ENCODE results near the gene PTPN12.

The PTPN12 gene

DNA sequence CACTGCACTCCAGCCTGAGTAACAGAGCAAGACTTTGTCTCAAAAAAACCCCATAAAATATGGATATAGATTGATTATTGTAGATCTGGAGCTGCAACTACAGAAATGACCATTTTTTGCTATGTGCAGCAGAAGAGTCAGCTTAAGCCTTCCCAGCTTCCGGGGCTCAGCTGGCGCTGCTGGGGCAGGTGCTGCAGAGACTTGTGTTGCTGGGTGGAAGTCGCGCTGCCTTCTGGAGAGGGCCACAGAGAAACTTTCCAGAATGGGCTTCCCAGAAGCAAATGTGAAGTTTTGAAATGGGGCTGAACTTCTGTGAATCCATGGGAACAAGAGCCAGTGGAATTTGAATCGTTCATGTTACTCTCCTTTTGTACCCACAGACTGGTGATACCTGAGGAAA lies 121.8 kb downstream of the PTPN12 start:
- Histone ChIP-seq H3K36me3 (ENCODE audit: control insufficient read depth, insufficient read depth, low read length) (no peaks in the 10 kb centered on the region), H3K4me1 (ENCODE audit: control insufficient read depth, insufficient read depth, low read length) (no peaks in the 10 kb centered on the region), H3K9ac (ENCODE audit: low read length) (no peak overlapping the region), H3K27me3 (ENCODE audit: control insufficient read depth, insufficient read depth, low read length) (no peaks in the 10 kb centered on the region), H3K4me3 (ENCODE audit: low read length) (no peak overlapping the region), H3K27ac (ENCODE audit: low read depth, low read length) (no peak overlapping the region)

DNA sequence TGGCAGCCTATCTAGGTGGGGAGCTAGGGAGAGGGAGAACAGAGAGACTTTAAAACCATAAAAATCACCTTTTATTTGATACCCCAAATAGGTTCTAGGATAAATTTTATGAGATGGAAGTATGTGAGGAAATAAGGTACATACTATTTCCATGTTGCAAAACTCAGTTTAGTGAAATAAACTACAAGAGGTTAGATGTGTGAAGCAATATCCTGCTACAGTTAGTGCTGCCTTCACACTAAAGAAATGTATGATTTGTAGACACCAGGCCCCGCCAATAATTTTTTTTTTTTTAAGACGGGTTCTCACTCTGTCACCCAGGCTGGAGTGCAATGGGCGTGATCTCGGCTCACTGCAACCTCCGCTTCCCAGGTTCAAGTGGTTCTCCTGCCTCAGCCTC lies 124.7 kb downstream of the PTPN12 start:
- no peaks in the 10 kb centered on the region for H3K4me1 ChIP-seq (ENCODE audit: control insufficient read depth, insufficient read depth, low read length)
- H3K36me3 ChIP-seq (ENCODE audit: control insufficient read depth, insufficient read depth, low read length): no peaks in the 10 kb centered on the region
- no peak overlapping the region for H3K9ac ChIP-seq (ENCODE audit: low read length)
- no peak overlapping the region for H3K4me3 ChIP-seq (ENCODE audit: low read length)
- no peak overlapping the region for H3K27ac ChIP-seq (ENCODE audit: low read depth, low read length)
- H3K27me3 ChIP-seq (ENCODE audit: control insufficient read depth, insufficient read depth, low read length): no peaks in the 10 kb centered on the region

DNA sequence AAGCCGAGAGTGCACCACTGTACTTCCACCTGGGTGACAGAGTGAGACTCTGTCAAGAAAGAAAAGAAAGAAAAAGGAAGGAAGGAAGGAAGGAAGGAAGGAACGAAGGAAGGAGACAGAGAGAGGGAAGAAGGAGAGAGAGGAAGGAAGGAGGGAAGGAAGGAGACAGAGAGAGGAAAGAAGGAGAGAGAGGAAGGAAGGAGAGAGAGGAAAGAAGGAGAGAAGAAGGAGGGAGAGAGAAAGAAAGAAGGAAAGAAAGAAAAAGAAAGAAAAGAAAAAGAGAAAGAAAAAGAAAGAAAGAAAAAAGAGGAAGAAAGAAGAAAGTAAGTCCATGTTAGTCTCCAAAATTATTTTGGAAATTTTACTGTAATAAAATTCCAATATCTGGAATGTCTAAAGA lies 125.8 kb downstream of the PTPN12 start:
- H3K27ac ChIP-seq (ENCODE audit: low read depth, low read length): no peak overlapping the region

DNA sequence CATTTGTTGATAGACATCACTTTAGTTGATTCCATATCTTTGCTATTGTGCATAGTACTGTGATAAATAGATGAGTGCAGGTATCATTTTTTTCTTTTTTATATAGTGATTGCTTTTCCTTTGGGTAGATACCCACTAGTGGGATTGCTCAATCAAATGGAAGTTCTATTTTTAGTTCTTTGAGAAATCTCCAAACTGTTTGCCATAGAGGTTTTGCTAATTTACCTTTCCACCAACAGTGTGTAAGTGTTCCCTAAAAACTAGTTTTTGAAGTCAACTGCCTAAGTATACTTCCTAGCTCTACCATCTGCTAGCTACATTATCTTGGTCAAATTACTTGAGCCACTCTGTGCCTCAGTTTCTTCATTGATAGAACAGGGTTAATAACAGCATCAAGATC lies 127.6 kb downstream of the PTPN12 start:
- Histone ChIP-seq H3K4me1 (ENCODE audit: control insufficient read depth, insufficient read depth, low read length) (no peaks in the 10 kb centered on the region), H3K27me3 (ENCODE audit: control insufficient read depth, insufficient read depth, low read length) (no peaks in the 10 kb centered on the region), H3K9ac (ENCODE audit: low read length) (no peak overlapping the region), H3K4me3 (ENCODE audit: low read length) (no peak overlapping the region), H3K36me3 (ENCODE audit: control insufficient read depth, insufficient read depth, low read length) (no peaks in the 10 kb centered on the region), H3K27ac (ENCODE audit: low read depth, low read length) (no peak overlapping the region)

More for the DNA sequence above, 125.8 kb downstream of the PTPN12 start:
- Histone ChIP-seq H3K27me3 (ENCODE audit: control insufficient read depth, insufficient read depth, low read length) (no peaks in the 10 kb centered on the region), H3K4me1 (ENCODE audit: control insufficient read depth, insufficient read depth, low read length) (no peaks in the 10 kb centered on the region), H3K9ac (ENCODE audit: low read length) (no peak overlapping the region), H3K36me3 (ENCODE audit: control insufficient read depth, insufficient read depth, low read length) (no peaks in the 10 kb centered on the region), H3K4me3 (ENCODE audit: low read length) (no peak overlapping the region)

DNA sequence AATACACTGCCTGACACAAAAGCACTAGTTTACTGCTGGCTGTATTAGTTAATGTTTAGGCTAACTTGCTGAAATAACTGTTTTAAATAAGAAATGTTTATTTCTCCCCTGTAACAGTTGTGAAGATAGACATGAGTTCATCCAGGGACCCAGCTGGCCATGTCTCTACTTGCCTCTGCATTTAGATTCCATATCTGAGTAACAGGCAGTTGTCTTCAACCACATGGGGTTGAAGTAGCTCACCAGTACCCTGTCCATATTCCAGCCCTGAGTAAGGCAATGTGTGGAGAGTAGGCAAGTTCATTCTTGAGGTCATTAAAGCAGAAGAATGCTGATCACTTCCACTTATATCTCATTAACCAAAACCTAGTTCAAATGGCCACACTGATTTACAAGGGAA lies 128.1 kb downstream of the PTPN12 start:
- no peaks in the 10 kb centered on the region for H3K27me3 ChIP-seq (ENCODE audit: control insufficient read depth, insufficient read depth, low read length)
- no peaks in the 10 kb centered on the region for H3K36me3 ChIP-seq (ENCODE audit: control insufficient read depth, insufficient read depth, low read length)
- H3K4me1 ChIP-seq (ENCODE audit: control insufficient read depth, insufficient read depth, low read length): no peaks in the 10 kb centered on the region
- no peak overlapping the region for H3K27ac ChIP-seq (ENCODE audit: low read depth, low read length)
- no peak overlapping the region for H3K9ac ChIP-seq (ENCODE audit: low read length)
- no peak overlapping the region for H3K4me3 ChIP-seq (ENCODE audit: low read length)

DNA sequence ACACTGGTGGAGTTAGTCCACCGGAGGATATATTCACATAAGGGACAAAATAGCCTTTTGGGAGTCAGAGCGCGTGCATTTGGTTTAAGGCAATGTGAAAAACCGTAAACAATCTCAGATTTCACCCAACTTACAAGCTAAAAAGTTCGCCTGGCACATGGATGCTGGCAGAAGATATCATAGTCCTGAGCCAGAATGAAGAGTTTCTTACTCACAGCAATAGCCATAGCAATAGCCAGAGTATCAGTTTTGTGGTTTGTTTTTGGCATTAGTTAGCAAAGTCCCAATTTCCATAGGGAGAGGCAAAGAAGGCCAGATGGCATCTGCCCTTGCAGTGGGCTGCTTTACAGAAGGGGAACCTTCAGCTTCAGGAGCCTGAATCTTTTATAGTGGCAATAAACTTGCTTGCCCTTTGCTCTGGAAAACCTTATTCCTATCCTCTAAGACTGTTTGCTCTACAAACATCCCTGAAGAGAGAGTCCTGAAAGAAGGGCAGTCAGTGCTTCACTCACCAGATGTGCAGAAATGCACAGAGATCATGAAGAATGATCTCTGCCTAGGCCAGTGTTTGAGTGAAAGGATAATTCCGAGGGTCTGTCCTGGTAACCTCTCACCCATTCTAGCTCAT lies 130.5 kb downstream of the PTPN12 start:
- Histone ChIP-seq H3K27ac (ENCODE audit: low read depth, low read length) (no peak overlapping the region), H3K27me3 (ENCODE audit: control insufficient read depth, insufficient read depth, low read length) (no peaks in the 10 kb centered on the region), H3K4me3 (ENCODE audit: low read length) (no peak overlapping the region), H3K4me1 (ENCODE audit: control insufficient read depth, insufficient read depth, low read length) (no peaks in the 10 kb centered on the region), H3K36me3 (ENCODE audit: control insufficient read depth, insufficient read depth, low read length) (no peaks in the 10 kb centered on the region), H3K9ac (ENCODE audit: low read length) (no peak overlapping the region)

DNA sequence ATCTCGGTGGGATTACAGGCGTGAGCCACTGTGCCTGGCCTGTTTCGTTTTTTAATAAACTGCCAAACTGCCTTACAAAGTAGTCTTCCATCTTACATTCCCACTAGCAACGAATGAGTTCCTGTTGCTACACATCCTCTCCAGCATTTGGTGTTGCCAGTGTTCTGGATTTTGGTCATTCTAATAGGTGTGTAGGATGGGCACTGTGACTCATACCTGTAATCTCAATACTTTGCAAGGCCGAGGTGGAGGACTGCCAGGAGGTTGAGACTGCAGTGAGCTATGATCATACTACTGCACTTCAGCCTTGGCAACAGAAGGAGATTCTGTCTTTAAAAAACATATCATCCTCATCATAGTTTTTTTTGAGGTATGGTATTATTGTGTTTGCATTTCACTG lies 137.8 kb downstream of the PTPN12 start:
- Histone ChIP-seq H3K9ac (ENCODE audit: low read length) (no peak overlapping the region), H3K4me1 (ENCODE audit: control insufficient read depth, insufficient read depth, low read length) (no peaks in the 10 kb centered on the region), H3K27me3 (ENCODE audit: control insufficient read depth, insufficient read depth, low read length) (no peaks in the 10 kb centered on the region), H3K27ac (ENCODE audit: low read depth, low read length) (no peak overlapping the region), H3K36me3 (ENCODE audit: control insufficient read depth, insufficient read depth, low read length) (no peaks in the 10 kb centered on the region), H3K4me3 (ENCODE audit: low read length) (no peak overlapping the region)

DNA sequence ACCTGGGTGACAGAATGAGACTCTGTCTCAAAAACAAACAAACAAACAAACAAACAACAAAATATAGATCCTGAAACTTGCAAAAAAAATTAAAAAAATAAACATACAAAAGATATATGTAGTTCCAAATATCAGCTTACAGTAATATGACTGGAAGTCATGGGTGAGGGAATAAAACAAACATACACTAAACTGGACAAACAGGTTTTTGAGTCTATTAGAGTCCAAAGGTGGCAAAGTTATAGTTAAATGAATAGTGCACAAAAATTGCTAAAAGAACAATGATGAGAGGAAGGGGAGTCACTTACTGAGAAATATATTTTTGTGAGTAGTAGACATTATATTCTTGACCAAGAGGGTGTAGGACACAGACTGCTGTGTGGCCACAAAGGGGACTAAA lies 142.5 kb downstream of the PTPN12 start:
- Histone ChIP-seq H3K4me3 (ENCODE audit: low read length) (no peak overlapping the region), H3K9ac (ENCODE audit: low read length) (no peak overlapping the region), H3K4me1 (ENCODE audit: control insufficient read depth, insufficient read depth, low read length) (no peaks in the 10 kb centered on the region), H3K27ac (ENCODE audit: low read depth, low read length) (no peak overlapping the region), H3K27me3 (ENCODE audit: control insufficient read depth, insufficient read depth, low read length) (no peaks in the 10 kb centered on the region), H3K36me3 (ENCODE audit: control insufficient read depth, insufficient read depth, low read length) (peaks cover 4% of the 10 kb centered on the region)

DNA sequence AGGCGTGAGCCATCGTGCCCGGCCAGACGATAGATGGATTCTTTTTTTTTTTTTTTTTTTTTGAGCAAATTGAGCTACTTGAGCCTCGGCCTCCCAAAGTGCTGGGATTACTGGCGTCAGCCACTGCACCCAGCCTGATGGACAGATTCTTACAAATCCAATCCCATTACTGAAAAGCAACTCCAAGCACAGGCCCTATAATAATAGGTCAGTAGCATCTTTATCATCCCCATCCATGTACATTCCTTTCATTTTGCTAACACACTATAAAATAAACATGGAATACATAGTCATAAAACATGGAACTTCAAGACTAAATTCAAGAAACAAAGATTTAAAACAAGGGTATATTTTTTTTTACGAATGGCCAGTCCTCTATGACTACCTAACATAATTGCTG lies 143.2 kb downstream of the PTPN12 start:
- Histone ChIP-seq H3K4me1 (ENCODE audit: control insufficient read depth, insufficient read depth, low read length) (no peaks in the 10 kb centered on the region), H3K36me3 (ENCODE audit: control insufficient read depth, insufficient read depth, low read length) (peaks cover 4% of the 10 kb centered on the region), H3K4me3 (ENCODE audit: low read length) (no peak overlapping the region)

DNA sequence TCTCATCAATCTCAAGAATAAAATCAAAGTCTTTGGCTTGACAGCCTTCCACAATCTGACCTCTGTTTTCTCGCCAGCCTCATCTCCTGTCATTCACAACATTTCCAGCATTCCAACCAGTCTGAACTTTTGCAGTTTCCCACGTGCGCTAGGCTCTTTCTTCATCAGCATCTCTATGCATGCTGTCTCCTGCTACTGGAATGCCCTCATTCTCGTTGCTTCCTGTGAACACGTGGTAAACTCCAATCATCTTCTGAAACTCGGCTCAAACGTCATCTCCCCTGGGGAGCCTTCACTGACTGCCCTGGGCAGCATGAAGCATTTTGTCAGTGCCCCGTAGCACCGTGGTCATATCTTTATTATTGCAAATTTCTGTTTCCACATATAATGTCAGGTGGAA lies 146.9 kb downstream of the PTPN12 start:
- peaks cover 7% of the 10 kb centered on the region for H3K36me3 ChIP-seq (ENCODE audit: control insufficient read depth, insufficient read depth, low read length)
- no peak overlapping the region for H3K9ac ChIP-seq (ENCODE audit: low read length)
- no peaks in the 10 kb centered on the region for H3K4me1 ChIP-seq (ENCODE audit: control insufficient read depth, insufficient read depth, low read length)
- H3K27ac ChIP-seq (ENCODE audit: low read depth, low read length): no peak overlapping the region
- no peak overlapping the region for H3K4me3 ChIP-seq (ENCODE audit: low read length)
- no peaks in the 10 kb centered on the region for H3K27me3 ChIP-seq (ENCODE audit: control insufficient read depth, insufficient read depth, low read length)

More for the DNA sequence above, 143.2 kb downstream of the PTPN12 start:
- Histone ChIP-seq H3K27me3 (ENCODE audit: control insufficient read depth, insufficient read depth, low read length) (no peaks in the 10 kb centered on the region), H3K27ac (ENCODE audit: low read depth, low read length) (no peak overlapping the region), H3K9ac (ENCODE audit: low read length) (no peak overlapping the region)

DNA sequence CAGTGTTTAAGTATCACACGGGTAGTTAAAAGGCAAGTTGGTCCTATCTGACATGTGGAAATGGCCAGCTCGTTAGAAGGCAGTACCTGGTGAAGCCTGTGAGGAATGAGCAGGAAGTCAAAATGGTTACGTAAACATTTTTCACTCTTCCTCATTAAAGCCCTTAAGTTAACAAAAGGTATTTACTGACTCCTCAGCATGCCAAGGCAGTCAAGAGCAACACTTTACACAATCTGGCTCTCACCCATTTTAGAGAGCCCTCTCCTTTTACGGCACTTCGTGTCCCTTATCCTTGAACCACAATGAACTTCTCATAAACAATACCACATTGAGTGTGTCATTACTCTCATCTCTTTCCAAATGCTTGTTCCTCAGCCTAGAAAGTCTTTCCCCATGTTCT lies 148.1 kb downstream of the PTPN12 start:
- Histone ChIP-seq H3K36me3 (ENCODE audit: control insufficient read depth, insufficient read depth, low read length) (peaks cover 7% of the 10 kb centered on the region), H3K4me1 (ENCODE audit: control insufficient read depth, insufficient read depth, low read length) (no peaks in the 10 kb centered on the region), H3K27me3 (ENCODE audit: control insufficient read depth, insufficient read depth, low read length) (no peaks in the 10 kb centered on the region), H3K9ac (ENCODE audit: low read length) (no peak overlapping the region), H3K4me3 (ENCODE audit: low read length) (peak overlapping the region; percentile 36), H3K27ac (ENCODE audit: low read depth, low read length) (peak overlapping the region; percentile 14)

DNA sequence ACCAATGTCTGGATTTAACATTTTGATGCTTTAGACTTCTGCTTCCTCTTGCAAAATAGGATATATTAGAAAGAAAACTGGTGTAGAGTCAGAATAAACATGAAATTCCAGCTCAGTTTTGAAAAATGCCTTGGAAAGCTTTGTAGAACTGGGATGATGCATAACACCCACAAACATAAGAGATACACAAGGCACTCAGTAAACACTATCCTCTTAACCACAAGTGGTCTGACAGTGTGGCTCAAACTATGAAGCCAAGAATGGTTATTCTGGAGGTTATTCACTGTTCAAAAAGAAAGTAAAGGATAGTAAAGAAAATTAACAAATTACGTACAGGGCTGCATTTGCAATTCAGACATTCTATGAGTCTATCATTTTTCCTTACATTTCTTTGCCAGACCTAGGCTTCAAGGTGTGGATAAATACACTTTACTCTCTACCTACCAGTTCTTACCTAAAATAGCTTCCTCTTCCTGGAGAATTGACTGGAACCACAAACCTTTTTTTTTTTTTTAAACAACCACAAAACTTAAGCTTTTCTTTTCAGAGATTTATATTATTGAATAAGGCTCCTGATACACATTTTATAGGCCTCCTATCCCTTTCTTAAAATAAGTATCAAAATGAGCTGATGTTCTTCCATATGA lies 150.1 kb downstream of the PTPN12 start:
- Histone ChIP-seq H3K27me3 (ENCODE audit: control insufficient read depth, insufficient read depth, low read length) (no peaks in the 10 kb centered on the region), H3K27ac (ENCODE audit: low read depth, low read length) (no peak overlapping the region), H3K9ac (ENCODE audit: low read length) (no peak overlapping the region), H3K4me1 (ENCODE audit: control insufficient read depth, insufficient read depth, low read length) (no peaks in the 10 kb centered on the region), H3K36me3 (ENCODE audit: control insufficient read depth, insufficient read depth, low read length) (peaks cover 7% of the 10 kb centered on the region), H3K4me3 (ENCODE audit: low read length) (no peak overlapping the region)

DNA sequence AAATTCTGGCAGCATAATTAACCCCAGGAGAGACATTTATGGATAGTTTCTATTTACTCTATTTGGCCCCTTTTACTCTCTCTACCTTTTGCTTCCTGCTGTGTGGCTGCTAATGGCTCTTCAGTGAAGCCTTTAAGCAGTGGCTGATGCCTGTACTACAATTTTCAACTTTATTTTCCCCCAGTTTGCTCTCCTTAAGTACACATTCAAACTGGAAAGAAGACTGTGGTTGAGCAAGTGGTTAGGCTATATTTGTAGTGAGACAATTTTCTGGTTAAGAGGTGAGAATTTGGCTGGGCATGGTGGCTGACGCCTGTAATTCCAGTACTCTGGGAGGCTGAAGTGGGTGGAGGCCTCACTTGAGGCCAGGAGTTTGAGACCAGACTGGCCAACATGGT lies 150.7 kb downstream of the PTPN12 start:
- Histone ChIP-seq H3K36me3 (ENCODE audit: control insufficient read depth, insufficient read depth, low read length) (peaks cover 6% of the 10 kb centered on the region), H3K4me3 (ENCODE audit: low read length) (no peak overlapping the region), H3K9ac (ENCODE audit: low read length) (no peak overlapping the region), H3K27me3 (ENCODE audit: control insufficient read depth, insufficient read depth, low read length) (no peaks in the 10 kb centered on the region), H3K27ac (ENCODE audit: low read depth, low read length) (no peak overlapping the region), H3K4me1 (ENCODE audit: control insufficient read depth, insufficient read depth, low read length) (no peaks in the 10 kb centered on the region)
